NCI-H2081 treated with DMSO at 0.1 percent for 48 hours (cell line): ENCODE data around the gene SLC44A1.

Source experiments
- DNase-seq: peaks from one replicate; lab custom pipeline; 2025; lab: John Stamatoyannopoulos, UW

SLC44A1 gene

GRCh38 chr9:105483618-105484017 is 239.2 kb downstream of the SLC44A1 start:
- DNase-seq: no peak

GRCh38 chr9:105484226-105484625 is 239.8 kb downstream of the SLC44A1 start:
- no peak for DNase-seq

DNA sequence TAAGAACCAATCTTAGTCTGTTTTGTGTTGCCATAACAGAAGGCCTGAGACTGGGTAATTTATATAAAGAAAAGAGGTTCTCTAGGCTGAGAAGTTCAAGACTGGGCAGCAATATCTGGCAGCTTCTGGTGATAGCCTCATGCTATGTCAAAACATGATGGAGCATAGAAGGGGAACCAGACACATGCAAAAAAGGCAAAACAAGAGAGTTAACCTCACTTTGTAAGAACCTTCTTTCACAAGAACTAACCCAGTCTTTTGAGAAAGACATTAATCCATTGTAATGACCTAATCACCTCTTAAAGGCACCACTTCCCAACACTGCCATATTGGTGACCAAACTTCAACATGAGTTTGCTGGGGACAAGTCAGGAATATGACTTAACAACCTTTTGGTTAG is 240.7 kb downstream of the SLC44A1 start:
- no peak for DNase-seq
